OCI-LY1 (cell line): Measurements from ENCODE around the gene GALNT13.

Experiments used
- CTCF ChIP-seq: fragments of 200-600 bp; sonication (generic), shearing (Covaris generic); IDR thresholded peaks from 2 replicates; pipeline ENCODE4 v1.5.1; 2017; ENCODE audit warnings: mild to moderate bottlenecking, antibody characterized with exemption, low read length, moderate library complexity, mixed read lengths
- EZH2 ChIP-seq: fragments of 200-600 bp; sonication (generic), shearing (Covaris generic); IDR thresholded peaks from 2 replicates; pipeline ENCODE4 v1.8.0; 2017; ENCODE audit warnings: borderline replicate concordance, mixed run types, mild to moderate bottlenecking, antibody characterized with exemption, low read length, moderate library complexity, mixed read lengths

GRCh38 chr2:154261473-154262027, 389.8 kb downstream of the GALNT13 start:
- TF ChIP-seq CTCF (no peak), EZH2 (no peak)
